ENCODE results near the gene FABP3.

GRCh38 chr1:31372751-31373055, 173 bp downstream of the FABP3 start:
- no peak for TF ChIP-seq CTCF (IDR thresholded peaks at IDR 0.05)
- TF ChIP-seq POLR2AphosphoS5 (IDR thresholded peaks at IDR 0.05), result no peak
- no peak for TF ChIP-seq POLR2A (IDR thresholded peaks at IDR 0.05)
